Duodenal mucosa (tissue), 2 donors: Measurements from ENCODE around the gene MTR.

Experiments used
- H3K27ac ChIP-seq: one replicate; pipeline ENCODE4 v1.7.0; 2013; ENCODE audit warnings: low read depth, low read length
- H3K27me3 ChIP-seq, 2 donors: one replicate each; pipeline ENCODE4 v1.7.0; 2013; ENCODE audit warnings: low read length in 2 of 2, control low read depth in 1 of 2; ENCODE audit not compliant: insufficient read depth in 2 of 2, control insufficient read depth in 1 of 2
- H3K36me3 ChIP-seq, 2 donors: one replicate each; pipeline ENCODE4 v1.7.0; 2013; ENCODE audit warnings: low read length in 2 of 2, control low read depth in 1 of 2; ENCODE audit not compliant: insufficient read depth in 2 of 2, control insufficient read depth in 1 of 2
- H3K4me1 ChIP-seq, 2 donors: one replicate each; pipeline ENCODE4 v1.7.0; 2013; ENCODE audit warnings: low read length in 2 of 2, control low read depth in 1 of 2; ENCODE audit not compliant: insufficient read depth in 2 of 2, control insufficient read depth in 1 of 2
- H3K4me3 ChIP-seq, 2 donors: one replicate each; pipeline ENCODE4 v1.7.0; 2013; ENCODE audit warnings: low read length in 2 of 2, low read depth in 1 of 2
- H3K9ac ChIP-seq, 2 donors: one replicate each; pipeline ENCODE4 v1.7.0; 2013; ENCODE audit warnings: low read length in 2 of 2, low read depth in 1 of 2
- H3K9me3 ChIP-seq, 2 donors: one replicate each; pipeline ENCODE4 v1.7.0; 2013; ENCODE audit warnings: low read length in 2 of 2, control low read depth in 1 of 2; ENCODE audit not compliant: control insufficient read depth in 1 of 2

MTR gene

DNA sequence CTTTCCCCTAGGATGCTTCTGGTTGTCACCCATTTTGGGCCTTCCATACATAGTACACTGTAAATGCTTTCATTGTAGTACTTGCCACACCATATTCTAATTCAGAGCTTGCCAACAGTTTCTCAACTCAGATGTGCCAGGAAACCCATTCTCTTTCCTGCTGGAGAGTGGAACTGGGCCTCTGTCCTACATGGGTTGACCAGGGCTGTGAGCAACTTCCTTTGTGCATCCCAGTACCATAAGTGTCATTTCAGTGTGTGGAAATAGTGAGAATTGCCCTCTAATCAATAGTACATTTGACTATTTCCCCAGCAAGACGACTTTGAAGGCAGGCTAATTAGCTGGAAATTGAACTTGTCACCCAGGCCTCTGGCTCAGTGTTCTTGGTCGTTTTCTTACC is 74.8 kb downstream of the MTR start:
- H3K4me3 ChIP-seq = no peak overlapping the region
- H3K9me3 ChIP-seq = no peaks in the 10 kb centered on the region
- no peak overlapping the region for H3K27ac ChIP-seq
- H3K9ac ChIP-seq = no peak overlapping the region
- no peaks in the 10 kb centered on the region for H3K4me1 ChIP-seq
- H3K36me3 ChIP-seq = peaks cover 2 to 46% of the 10 kb centered on the region in 2 donors
- H3K27me3 ChIP-seq = no peaks in the 10 kb centered on the region

DNA sequence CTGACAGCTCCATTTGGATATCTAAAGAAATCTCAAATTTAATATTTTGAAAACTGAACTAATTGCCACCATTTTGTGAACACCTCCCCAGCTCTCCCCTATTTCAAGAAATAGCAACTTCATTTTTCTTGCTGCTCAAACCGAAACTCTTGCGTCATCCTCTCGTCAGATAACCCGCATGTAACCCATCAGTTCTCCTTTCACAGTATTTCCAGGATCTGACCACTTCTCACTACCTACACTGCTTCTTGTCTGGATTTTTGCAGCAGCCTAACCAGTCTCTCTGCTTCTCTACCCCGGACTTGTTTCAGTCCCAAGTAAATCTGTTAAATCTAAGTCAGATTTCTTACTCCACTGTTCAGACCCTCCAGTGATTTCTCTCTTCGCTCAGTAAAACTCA is 75.6 kb downstream of the MTR start:
- no peaks in the 10 kb centered on the region for H3K9me3 ChIP-seq
- no peaks in the 10 kb centered on the region for H3K27me3 ChIP-seq
- no peaks in the 10 kb centered on the region for H3K4me1 ChIP-seq
- H3K36me3 ChIP-seq = peaks cover 5 to 46% of the 10 kb centered on the region in 2 donors
- no peak overlapping the region for H3K27ac ChIP-seq
- no peak overlapping the region for H3K9ac ChIP-seq
- H3K4me3 ChIP-seq = no peak overlapping the region

DNA sequence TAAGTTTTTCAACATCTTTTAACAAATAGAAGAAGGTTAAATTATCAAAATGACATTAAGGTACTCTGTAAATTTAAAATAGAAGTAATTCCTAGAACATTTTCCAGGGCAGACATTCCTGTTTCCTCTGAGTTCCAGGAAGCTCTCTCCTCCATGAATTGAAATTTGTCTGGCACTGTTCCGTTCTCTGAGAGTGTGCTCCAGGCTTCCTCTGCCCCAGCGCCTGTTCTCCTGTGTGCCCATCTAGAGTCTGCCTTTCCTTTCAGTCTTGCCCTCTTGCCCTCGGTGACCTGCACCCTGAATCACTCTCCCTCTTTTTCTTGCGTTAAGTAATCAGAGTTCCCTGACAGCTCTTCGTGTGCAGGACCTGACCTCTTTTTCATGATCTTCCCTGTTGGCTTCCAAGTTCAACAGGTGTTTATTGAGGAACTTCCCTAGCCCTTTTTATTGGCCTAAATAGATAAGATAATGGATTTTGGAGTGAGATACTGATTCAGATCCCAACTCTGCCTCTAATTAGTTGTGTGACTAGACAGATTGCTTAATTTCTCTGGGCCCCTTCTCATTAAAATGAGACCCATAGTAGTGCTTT is 77.1 kb downstream of the MTR start:
- Histone ChIP-seq H3K36me3 (peaks cover 5 to 41% of the 10 kb centered on the region in 2 donors), H3K27me3 (no peaks in the 10 kb centered on the region), H3K27ac (no peak overlapping the region), H3K4me1 (no peaks in the 10 kb centered on the region), H3K4me3 (no peak overlapping the region), H3K9ac (no peak overlapping the region), H3K9me3 (no peaks in the 10 kb centered on the region)

DNA sequence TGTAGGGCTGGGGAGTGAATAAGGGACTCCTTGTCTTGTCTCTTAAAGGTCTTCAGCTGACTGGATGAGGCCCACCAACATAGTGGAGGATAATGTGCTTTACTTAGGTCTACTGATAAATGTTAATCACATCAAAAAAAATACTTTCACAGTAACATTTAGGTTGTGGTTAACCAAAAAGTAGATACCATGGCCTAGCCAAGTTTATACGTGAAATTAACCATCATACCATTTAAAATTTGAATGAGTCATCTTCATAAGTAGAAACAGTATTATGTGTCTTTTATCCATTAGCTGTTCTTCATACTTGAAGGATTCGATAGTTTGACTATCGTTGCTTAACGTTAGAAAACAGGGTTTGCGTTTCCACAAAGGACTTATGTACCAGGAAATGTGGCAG is 80.9 kb downstream of the MTR start:
- Histone ChIP-seq H3K4me3 (no peak overlapping the region), H3K36me3 (peaks cover 12 to 33% of the 10 kb centered on the region in 2 donors), H3K27me3 (no peaks in the 10 kb centered on the region), H3K9me3 (no peaks in the 10 kb centered on the region), H3K9ac (no peak overlapping the region), H3K4me1 (no peaks in the 10 kb centered on the region), H3K27ac (no peak overlapping the region)

DNA sequence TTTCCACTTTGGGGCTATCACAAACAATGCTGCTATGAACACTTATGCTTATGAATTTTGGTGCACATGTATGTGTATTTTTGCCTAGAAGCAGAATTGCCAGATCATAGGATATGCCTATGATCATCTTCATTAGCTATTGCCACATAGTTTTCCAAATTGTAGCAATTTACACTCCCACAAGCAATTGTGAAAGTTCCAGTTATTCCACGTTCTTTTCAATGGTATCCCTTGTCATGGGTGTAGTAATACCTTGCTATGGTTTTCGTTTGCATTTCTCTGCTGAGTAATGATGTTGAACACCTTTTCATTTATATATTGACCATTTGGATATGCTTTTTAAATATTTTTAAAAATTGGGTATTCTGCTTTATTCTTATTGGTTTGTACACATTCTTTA is 82.6 kb downstream of the MTR start:
- Histone ChIP-seq H3K9ac (no peak overlapping the region), H3K27me3 (no peaks in the 10 kb centered on the region), H3K36me3 (peaks cover 15 to 36% of the 10 kb centered on the region in 2 donors), H3K4me3 (no peak overlapping the region), H3K4me1 (no peaks in the 10 kb centered on the region), H3K9me3 (no peaks in the 10 kb centered on the region), H3K27ac (no peak overlapping the region)

DNA sequence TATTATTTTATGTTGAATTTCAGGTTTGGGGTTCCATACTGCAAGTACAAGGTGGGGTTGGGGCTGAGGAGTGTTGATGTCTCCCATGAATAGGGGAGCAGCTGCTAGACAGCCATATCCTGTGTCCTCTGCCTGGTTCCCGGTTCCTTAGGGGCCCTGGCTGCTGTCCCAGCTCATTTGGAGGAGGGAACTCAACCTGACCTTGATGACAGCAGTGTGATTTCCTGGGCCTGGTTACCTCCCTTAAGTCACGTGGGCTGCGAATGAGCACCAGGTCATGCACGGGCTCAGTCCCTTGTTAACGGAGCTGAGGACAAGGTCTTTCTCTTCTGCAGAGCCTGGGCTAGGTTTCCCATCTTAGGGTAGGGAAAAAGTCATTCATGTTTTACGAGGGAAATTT is 85.1 kb downstream of the MTR start:
- H3K9me3 ChIP-seq = no peaks in the 10 kb centered on the region
- no peak overlapping the region for H3K4me3 ChIP-seq
- no peak overlapping the region for H3K27ac ChIP-seq
- peaks cover 17 to 49% of the 10 kb centered on the region in 2 donors for H3K36me3 ChIP-seq
- no peak overlapping the region for H3K9ac ChIP-seq
- no peaks in the 10 kb centered on the region for H3K4me1 ChIP-seq
- H3K27me3 ChIP-seq = no peaks in the 10 kb centered on the region

DNA sequence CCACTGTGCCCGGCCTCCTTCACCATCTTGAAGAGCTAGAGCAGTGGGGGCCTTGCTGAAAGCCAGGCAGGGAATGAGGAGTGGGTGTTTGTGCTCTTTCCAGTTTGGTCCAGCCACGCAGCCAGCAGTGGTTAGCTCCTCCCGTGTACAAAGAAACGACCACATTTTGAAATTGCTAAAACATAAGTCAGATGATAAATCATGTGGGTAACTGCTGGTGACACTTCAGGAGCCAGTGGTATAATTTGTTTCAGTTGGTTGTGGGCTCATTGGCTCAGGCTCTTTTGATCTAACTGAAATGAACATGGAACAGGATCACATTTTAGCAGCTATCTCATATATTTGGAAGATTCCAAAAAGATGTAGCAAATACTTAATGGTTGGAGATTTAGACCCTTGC is 87.6 kb downstream of the MTR start:
- H3K36me3 ChIP-seq = peaks cover 25 to 56% of the 10 kb centered on the region in 2 donors

DNA sequence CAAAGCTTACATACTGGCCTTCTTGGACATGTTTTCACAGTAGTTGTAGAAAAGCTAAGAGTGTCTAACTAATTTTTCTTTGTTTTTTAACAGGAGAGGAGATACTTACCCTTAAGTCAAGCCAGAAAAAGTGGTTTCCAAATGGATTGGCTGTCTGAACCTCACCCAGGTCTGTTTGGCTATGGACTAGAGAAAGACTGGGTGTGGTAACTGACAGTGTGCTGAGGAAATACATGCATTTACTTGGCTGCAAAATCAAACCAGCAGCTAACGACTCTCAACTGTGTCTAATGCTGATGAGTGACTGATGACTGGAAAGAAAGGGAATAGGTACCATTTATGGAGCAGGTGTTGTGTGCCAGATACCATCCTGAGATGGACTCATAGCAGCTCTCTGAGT is 91.1 kb downstream of the MTR start:
- H3K9me3 ChIP-seq = no peaks in the 10 kb centered on the region
- no peak overlapping the region for H3K4me3 ChIP-seq
- H3K36me3 ChIP-seq = peaks cover 31 to 80% of the 10 kb centered on the region in 2 donors
- H3K9ac ChIP-seq = no peak overlapping the region
- H3K27me3 ChIP-seq = no peaks in the 10 kb centered on the region
- H3K4me1 ChIP-seq = no peaks in the 10 kb centered on the region
- no peak overlapping the region for H3K27ac ChIP-seq

More for the DNA sequence above, 87.6 kb downstream of the MTR start:
- no peaks in the 10 kb centered on the region for H3K9me3 ChIP-seq
- no peak overlapping the region for H3K4me3 ChIP-seq
- no peaks in the 10 kb centered on the region for H3K27me3 ChIP-seq
- H3K9ac ChIP-seq = no peak overlapping the region
- H3K27ac ChIP-seq = no peak overlapping the region
- no peaks in the 10 kb centered on the region for H3K4me1 ChIP-seq

DNA sequence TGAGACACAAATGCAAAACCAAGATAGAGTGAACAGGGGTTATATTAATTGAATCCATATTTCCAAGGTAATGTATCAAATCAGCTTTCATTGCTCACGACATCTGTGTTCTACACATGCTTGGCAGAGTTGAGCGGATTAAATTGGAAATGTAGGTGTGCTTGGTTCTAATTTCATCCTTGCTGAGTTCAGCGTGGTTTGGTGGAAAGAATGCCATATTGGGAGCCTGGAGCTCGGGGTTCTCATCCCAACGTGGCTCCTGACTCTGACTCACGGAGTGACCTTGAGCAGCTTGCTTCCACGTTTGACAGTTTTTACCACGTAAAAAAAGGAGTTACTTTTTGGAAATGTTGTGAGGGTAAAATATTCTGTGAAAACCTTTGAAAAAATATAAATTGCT is 92.0 kb downstream of the MTR start:
- H3K9me3 ChIP-seq = no peaks in the 10 kb centered on the region
- H3K36me3 ChIP-seq = peaks cover 34 to 85% of the 10 kb centered on the region in 2 donors
- no peak overlapping the region for H3K4me3 ChIP-seq
- no peak overlapping the region for H3K27ac ChIP-seq
- H3K4me1 ChIP-seq = no peaks in the 10 kb centered on the region
- H3K27me3 ChIP-seq = no peaks in the 10 kb centered on the region
- no peak overlapping the region for H3K9ac ChIP-seq

DNA sequence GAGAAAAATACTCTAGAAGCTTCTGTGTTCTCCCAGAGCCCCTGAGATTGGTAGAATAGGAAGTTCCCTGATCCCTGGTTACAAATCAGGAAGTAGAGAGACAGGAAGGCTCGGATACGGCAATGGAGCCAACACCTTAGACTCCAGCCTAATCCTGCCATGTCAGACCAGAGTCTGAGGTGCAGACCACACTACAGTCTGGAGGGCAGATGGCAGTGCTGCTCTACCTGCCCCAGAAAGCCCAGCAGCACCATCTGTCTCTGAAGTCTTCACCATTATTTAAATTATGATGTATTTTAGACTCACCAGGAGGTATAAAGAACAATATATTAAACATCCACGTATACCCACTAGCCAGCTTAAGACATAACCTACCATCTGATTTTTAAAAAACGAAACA is 93.0 kb downstream of the MTR start:
- Histone ChIP-seq H3K27me3 (no peaks in the 10 kb centered on the region), H3K9me3 (no peaks in the 10 kb centered on the region), H3K36me3 (peaks cover 38 to 93% of the 10 kb centered on the region in 2 donors), H3K9ac (no peak overlapping the region), H3K4me1 (no peaks in the 10 kb centered on the region), H3K27ac (no peak overlapping the region), H3K4me3 (no peak overlapping the region)

DNA sequence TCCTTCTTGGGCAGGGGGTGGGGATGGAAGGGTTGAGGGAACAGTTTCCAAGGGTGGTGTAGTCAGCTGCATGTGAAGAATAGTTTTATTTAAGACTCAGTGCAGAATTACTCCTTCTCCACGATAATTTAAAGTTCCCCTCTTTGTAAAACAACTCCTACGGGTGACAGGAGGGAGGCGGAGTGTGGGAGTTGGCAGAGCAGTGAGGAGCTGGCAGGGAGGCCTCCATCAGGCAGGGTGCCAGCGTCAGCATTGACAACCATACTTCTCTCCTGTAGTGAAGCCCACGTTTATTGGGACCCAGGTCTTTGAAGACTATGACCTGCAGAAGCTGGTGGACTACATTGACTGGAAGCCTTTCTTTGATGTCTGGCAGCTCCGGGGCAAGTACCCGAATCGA is 93.8 kb downstream of the MTR start:
- Histone ChIP-seq H3K9ac (no peak overlapping the region), H3K4me1 (no peaks in the 10 kb centered on the region), H3K36me3 (peaks cover 40 to 94% of the 10 kb centered on the region in 2 donors), H3K9me3 (no peaks in the 10 kb centered on the region), H3K27ac (no peak overlapping the region), H3K4me3 (no peak overlapping the region), H3K27me3 (no peaks in the 10 kb centered on the region)
